Measurements from ENCODE around the gene ADAD2.
"Not testable (repeated sequence)": the region's sequence is repeated elsewhere in the genome, so short reads cannot be mapped to it uniquely, and the experiment has no call there.

Gene ADAD2

DNA sequence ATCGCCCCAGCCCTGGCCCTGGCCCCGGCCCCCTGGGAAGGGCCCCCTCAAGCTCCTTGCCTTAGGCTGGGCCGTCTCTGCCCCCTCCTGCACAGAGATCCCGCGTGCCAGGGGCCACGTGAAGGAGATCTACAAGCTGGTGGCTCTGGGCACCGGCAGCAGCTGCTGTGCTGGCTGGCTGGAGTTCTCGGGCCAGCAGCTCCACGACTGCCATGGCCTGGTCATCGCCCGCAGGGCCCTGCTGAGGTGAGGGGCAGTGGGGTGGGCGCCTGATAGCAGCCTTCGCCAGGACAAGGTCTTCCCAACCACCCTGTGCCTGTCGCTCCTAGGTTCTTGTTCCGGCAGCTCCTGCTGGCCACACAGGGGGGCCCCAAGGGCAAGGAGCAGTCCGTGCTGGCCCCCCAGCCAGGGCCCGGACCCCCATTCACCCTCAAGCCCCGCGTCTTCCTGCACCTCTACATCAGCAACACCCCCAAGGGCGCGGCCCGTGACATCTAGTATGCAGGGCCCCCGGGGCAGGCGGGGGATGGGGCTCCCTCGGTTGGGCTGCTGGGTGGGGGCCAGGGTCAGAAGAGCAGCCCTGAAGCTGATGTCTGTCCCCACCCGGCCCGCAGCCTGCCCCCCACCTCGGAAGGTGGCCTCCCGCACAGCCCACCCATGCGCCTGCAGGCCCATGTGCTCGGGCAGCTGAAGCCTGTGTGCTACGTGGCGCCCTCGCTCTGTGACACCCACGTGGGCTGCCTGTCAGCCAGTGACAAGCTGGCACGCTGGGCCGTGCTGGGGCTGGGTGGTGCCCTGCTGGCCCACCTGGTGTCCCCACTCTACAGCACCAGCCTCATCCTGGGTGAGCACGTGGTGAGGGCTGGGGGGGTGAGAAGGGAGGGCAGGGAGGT lies 4.5 kb downstream of the ADAD2 start:
- Histone ChIP-seq H3K4me1 (ENCODE audit: control insufficient read depth in 1 of 2, insufficient read depth in 2 of 2, low read length in 2 of 2) (no peaks in the 10 kb centered on the region), H3K36me3 (ENCODE audit: control insufficient read depth in 1 of 2, insufficient read depth in 2 of 2, low read length in 2 of 2) (no peaks in the 10 kb centered on the region), H3K27ac (ENCODE audit: low read depth, low read length) (no peak overlapping the region), H3K9me3 (ENCODE audit: control insufficient read depth in 1 of 2, low read length in 2 of 2) (no peaks in the 10 kb centered on the region), H3K27me3 (ENCODE audit: control insufficient read depth in 1 of 2, insufficient read depth in 2 of 2, low read length in 2 of 2) (peaks cover 0 to 2% of the 10 kb centered on the region in 2 donors), H3K4me3 (ENCODE audit: low read depth in 1 of 2, low read length in 2 of 2) (no peak overlapping the region), H3K9ac (ENCODE audit: low read depth in 1 of 2, low read length in 2 of 2) (no peak overlapping the region)

DNA sequence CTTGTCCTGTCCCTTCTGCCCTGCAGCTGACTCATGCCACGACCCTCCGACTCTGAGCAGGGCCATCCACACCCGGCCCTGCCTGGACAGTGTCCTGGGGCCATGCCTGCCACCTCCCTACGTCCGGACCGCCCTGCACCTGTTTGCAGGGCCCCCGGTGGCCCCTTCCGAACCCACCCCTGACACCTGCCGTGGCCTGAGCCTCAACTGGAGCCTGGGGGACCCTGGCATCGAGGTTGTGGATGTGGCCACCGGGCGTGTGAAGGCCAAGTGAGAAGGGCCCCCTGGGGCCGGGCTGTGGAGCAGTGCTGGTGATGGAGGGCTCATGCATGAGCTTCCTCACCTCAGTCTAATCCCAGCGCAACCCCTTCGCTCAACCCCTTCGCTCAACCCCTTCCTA lies 5.1 kb downstream of the ADAD2 start:
- peaks cover 0 to 2% of the 10 kb centered on the region in 2 donors for H3K27me3 ChIP-seq (ENCODE audit: control insufficient read depth in 1 of 2, insufficient read depth in 2 of 2, low read length in 2 of 2)
- no peaks in the 10 kb centered on the region for H3K36me3 ChIP-seq (ENCODE audit: control insufficient read depth in 1 of 2, insufficient read depth in 2 of 2, low read length in 2 of 2)
- H3K4me1 ChIP-seq (ENCODE audit: control insufficient read depth in 1 of 2, insufficient read depth in 2 of 2, low read length in 2 of 2) = no peaks in the 10 kb centered on the region
- no peak overlapping the region for H3K4me3 ChIP-seq (ENCODE audit: low read depth in 1 of 2, low read length in 2 of 2)
- no peak overlapping the region for H3K9ac ChIP-seq (ENCODE audit: low read depth in 1 of 2, low read length in 2 of 2)
- no peak overlapping the region for H3K27ac ChIP-seq (ENCODE audit: low read depth, low read length)
- H3K9me3 ChIP-seq (ENCODE audit: control insufficient read depth in 1 of 2, low read length in 2 of 2) = no peaks in the 10 kb centered on the region

DNA sequence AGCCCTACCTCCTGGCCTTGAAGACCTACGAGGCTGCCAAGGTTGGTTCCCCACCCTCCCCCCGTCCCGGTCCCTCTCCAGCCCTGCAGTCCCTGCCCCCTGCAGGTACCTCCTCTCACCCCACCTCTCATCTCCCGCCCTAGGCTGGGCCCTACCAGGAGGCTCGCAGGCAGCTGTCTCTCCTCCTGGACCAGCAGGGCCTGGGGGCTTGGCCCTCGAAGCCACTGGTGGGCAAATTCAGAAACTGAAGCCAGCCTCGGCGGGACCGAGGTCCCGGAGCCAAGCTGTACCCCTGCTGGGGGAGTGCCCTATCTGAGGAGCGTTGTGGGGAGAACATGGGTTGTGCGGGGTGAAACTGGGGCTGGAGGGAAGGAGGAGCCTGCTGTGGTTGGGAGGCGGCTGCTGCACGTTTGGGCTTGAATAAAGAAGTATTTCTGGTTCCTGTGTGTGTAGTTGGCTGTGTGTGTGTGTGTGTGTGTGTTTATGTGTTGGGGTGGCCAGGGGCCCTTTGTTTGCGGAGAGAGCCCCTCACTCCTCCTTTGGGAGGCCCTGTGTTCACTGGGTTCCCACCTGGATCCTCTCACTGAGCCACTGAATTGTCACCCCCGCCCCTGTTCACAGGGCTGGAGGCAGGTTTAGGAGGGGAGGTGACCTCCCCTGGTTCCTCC lies 5.9 kb downstream of the ADAD2 start:
- Histone ChIP-seq H3K9me3 (ENCODE audit: control insufficient read depth in 1 of 2, low read length in 2 of 2) (no peaks in the 10 kb centered on the region), H3K27me3 (ENCODE audit: control insufficient read depth in 1 of 2, insufficient read depth in 2 of 2, low read length in 2 of 2) (peaks cover 0 to 2% of the 10 kb centered on the region in 2 donors), H3K36me3 (ENCODE audit: control insufficient read depth in 1 of 2, insufficient read depth in 2 of 2, low read length in 2 of 2) (no peaks in the 10 kb centered on the region), H3K4me3 (ENCODE audit: low read depth in 1 of 2, low read length in 2 of 2) (no peak overlapping the region), H3K9ac (ENCODE audit: low read depth in 1 of 2, low read length in 2 of 2) (no peak overlapping the region), H3K27ac (ENCODE audit: low read depth, low read length) (no peak overlapping the region), H3K4me1 (ENCODE audit: control insufficient read depth in 1 of 2, insufficient read depth in 2 of 2, low read length in 2 of 2) (no peaks in the 10 kb centered on the region)

DNA sequence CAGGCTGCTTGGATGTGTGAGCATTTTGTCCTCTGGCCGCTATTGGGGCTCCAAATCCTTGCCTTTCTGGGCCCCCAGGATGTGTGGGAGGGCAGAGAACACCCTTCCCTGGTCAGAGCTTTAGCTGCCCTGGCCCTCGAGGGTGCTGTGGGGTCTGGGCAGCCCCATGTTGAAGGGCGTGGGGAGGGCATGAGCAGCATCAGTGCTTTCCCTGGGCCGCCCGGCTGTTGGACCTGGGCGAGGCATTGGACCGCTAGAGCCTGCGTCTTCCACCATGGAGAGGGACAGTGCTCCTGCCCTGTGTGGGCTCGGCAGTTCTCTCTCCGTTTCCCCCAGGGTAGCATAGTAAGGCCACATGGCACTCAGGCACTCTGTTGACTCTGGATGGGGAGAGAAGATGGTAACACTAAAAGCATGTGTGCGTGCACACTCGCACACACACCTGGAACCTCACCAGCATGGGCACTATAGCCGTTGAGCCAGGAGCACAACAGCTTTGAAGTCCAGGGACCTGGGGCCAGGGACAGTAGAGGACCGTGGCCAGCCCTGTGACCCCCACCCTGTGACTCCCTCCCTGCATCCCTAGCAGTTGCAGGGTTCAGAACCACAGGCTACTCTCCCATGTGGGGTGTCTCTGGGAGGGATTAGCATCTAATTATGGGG lies 6.6 kb downstream of the ADAD2 start:
- Histone ChIP-seq H3K27ac (ENCODE audit: low read depth, low read length) (no peak overlapping the region), H3K4me1 (ENCODE audit: control insufficient read depth in 1 of 2, insufficient read depth in 2 of 2, low read length in 2 of 2) (no peaks in the 10 kb centered on the region), H3K4me3 (ENCODE audit: low read depth in 1 of 2, low read length in 2 of 2) (no peak overlapping the region), H3K9me3 (ENCODE audit: control insufficient read depth in 1 of 2, low read length in 2 of 2) (no peaks in the 10 kb centered on the region), H3K9ac (ENCODE audit: low read depth in 1 of 2, low read length in 2 of 2) (no peak overlapping the region), H3K27me3 (ENCODE audit: control insufficient read depth in 1 of 2, insufficient read depth in 2 of 2, low read length in 2 of 2) (peaks cover 0 to 2% of the 10 kb centered on the region in 2 donors), H3K36me3 (ENCODE audit: control insufficient read depth in 1 of 2, insufficient read depth in 2 of 2, low read length in 2 of 2) (no peaks in the 10 kb centered on the region)

DNA sequence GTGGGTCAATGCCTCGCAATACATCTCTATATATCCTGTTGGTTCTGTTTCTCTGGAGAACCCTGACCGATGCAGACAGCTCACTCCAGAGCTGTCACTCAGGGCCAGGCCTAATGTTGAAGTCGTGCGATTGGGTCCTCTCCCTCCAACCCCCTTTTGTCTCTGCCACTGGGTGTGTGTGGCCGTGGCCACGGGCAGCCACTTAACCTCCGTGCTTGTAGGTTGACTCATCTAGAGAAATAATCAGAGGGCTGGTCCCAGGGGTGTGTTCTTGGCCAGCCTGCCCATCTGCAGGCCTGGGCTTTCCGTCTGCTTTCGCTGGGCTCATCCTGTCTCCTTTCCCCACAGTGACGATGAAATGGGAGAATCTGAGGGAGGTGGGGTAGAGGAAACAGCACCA lies 7.4 kb downstream of the ADAD2 start:
- H3K4me3 ChIP-seq (ENCODE audit: low read depth in 1 of 2, low read length in 2 of 2) = no peak overlapping the region
- H3K9me3 ChIP-seq (ENCODE audit: control insufficient read depth in 1 of 2, low read length in 2 of 2) = no peaks in the 10 kb centered on the region
- H3K27me3 ChIP-seq (ENCODE audit: control insufficient read depth in 1 of 2, insufficient read depth in 2 of 2, low read length in 2 of 2) = peaks cover 0 to 2% of the 10 kb centered on the region in 2 donors
- no peak overlapping the region for H3K9ac ChIP-seq (ENCODE audit: low read depth in 1 of 2, low read length in 2 of 2)
- H3K27ac ChIP-seq (ENCODE audit: low read depth, low read length) = no peak overlapping the region
- no peaks in the 10 kb centered on the region for H3K4me1 ChIP-seq (ENCODE audit: control insufficient read depth in 1 of 2, insufficient read depth in 2 of 2, low read length in 2 of 2)
- H3K36me3 ChIP-seq (ENCODE audit: control insufficient read depth in 1 of 2, insufficient read depth in 2 of 2, low read length in 2 of 2) = no peaks in the 10 kb centered on the region

DNA sequence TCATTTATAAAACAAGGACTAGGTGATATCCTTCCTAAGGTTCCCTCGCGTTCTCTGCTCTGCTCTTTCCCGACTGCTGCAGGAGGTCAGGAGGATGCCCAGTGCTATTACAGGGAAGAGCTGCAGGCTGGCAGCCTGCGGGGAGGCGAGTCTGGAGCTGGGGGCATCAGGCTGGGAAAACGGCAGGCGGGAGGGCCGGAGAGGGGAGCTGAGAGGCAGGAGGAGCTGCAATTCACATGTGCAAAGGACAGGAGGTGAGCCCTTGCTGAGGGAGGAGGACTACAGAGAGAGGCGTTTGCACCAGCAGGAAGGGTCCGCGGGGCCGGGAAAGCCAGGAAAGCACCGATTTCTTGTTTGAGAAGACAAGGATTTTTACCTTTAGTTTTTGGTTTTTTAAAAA lies 8.1 kb downstream of the ADAD2 start:
- H3K9ac ChIP-seq (ENCODE audit: low read depth in 1 of 2, low read length in 2 of 2) = no peak overlapping the region
- H3K27ac ChIP-seq (ENCODE audit: low read depth, low read length) = no peak overlapping the region
- no peaks in the 10 kb centered on the region for H3K4me1 ChIP-seq (ENCODE audit: control insufficient read depth in 1 of 2, insufficient read depth in 2 of 2, low read length in 2 of 2)
- no peaks in the 10 kb centered on the region for H3K36me3 ChIP-seq (ENCODE audit: control insufficient read depth in 1 of 2, insufficient read depth in 2 of 2, low read length in 2 of 2)
- H3K27me3 ChIP-seq (ENCODE audit: control insufficient read depth in 1 of 2, insufficient read depth in 2 of 2, low read length in 2 of 2) = peaks cover 0 to 2% of the 10 kb centered on the region in 2 donors
- no peaks in the 10 kb centered on the region for H3K9me3 ChIP-seq (ENCODE audit: control insufficient read depth in 1 of 2, low read length in 2 of 2)
- H3K4me3 ChIP-seq (ENCODE audit: low read depth in 1 of 2, low read length in 2 of 2) = no peak overlapping the region

DNA sequence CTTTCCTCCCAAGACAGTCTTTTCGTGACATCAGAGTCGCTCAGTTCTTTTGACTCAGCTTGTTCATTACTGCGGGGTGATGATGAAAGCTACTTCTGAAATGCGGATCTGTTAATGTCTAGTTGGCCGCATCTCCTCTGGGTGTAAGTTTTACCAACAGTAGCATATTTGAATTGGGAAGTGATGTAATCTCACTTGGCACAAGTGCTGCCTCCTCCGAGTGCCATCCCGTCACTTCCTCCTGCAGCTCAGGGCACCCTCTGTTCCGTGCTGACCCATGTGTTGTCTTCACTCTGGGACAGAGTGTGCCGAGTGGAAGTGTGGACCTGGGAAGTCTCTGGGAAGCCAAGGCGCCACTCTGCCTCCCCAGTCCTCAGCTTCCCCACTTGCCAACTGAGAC lies 8.9 kb downstream of the ADAD2 start:
- Histone ChIP-seq H3K4me3 (ENCODE audit: low read depth in 1 of 2, low read length in 2 of 2) (no peak overlapping the region), H3K9me3 (ENCODE audit: control insufficient read depth in 1 of 2, low read length in 2 of 2) (no peaks in the 10 kb centered on the region), H3K4me1 (ENCODE audit: control insufficient read depth in 1 of 2, insufficient read depth in 2 of 2, low read length in 2 of 2) (no peaks in the 10 kb centered on the region), H3K36me3 (ENCODE audit: control insufficient read depth in 1 of 2, insufficient read depth in 2 of 2, low read length in 2 of 2) (no peaks in the 10 kb centered on the region), H3K27ac (ENCODE audit: low read depth, low read length) (no peak overlapping the region), H3K9ac (ENCODE audit: low read depth in 1 of 2, low read length in 2 of 2) (no peak overlapping the region), H3K27me3 (ENCODE audit: control insufficient read depth in 1 of 2, insufficient read depth in 2 of 2, low read length in 2 of 2) (peaks cover 0 to 2% of the 10 kb centered on the region in 2 donors)

DNA sequence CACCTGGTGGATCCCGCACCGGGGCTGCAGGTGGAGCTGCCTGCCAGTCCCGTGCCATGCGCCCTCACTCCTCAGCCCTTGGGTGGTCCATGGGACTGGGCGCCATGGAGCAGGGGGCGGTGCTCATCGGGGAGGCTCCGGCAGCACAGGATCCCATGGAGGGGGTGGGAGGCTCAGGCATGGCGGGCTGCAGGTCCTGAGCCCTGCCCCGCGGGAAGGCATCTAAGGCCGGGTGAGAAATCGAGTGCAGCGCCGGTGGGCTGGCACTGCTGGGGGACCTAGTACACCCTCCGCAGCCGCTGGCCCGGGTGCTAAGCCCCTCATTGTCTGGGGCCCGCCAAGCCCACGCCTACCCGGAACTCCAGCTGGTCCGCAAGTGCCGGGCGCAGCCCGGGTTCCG lies 13.6 kb downstream of the ADAD2 start:
- H3K36me3 ChIP-seq (ENCODE audit: control insufficient read depth in 1 of 2, insufficient read depth in 2 of 2, low read length in 2 of 2); H3K9ac ChIP-seq (ENCODE audit: low read depth in 1 of 2, low read length in 2 of 2); H3K27me3 ChIP-seq (ENCODE audit: control insufficient read depth in 1 of 2, insufficient read depth in 2 of 2, low read length in 2 of 2); H3K9me3 ChIP-seq (ENCODE audit: control insufficient read depth in 1 of 2, low read length in 2 of 2); H3K27ac ChIP-seq (ENCODE audit: low read depth, low read length); H3K4me3 ChIP-seq (ENCODE audit: low read depth in 1 of 2, low read length in 2 of 2); H3K4me1 ChIP-seq (ENCODE audit: control insufficient read depth in 1 of 2, insufficient read depth in 2 of 2, low read length in 2 of 2): not testable (repeated sequence)

DNA sequence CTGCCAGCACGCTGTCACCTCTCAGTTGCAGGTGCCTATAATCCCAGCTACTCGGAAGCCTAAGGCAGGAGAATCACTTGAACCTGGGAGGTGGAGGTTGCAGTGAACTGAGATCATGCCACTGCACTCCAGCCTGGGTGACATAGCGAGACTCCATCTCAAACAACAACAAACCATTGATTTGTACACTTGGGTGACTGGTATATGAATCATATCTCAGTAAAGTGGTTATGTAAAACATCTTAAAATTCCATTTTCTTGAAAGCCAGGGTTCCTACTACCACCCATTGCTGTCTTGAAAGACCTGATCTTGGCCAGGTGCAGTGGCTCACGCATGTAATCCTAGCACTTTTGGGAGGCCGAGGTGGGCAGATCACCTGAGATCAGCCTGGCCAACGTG lies 14.2 kb downstream of the ADAD2 start:
- H3K27ac ChIP-seq (ENCODE audit: low read depth, low read length); H3K4me3 ChIP-seq (ENCODE audit: low read depth in 1 of 2, low read length in 2 of 2); H3K27me3 ChIP-seq (ENCODE audit: control insufficient read depth in 1 of 2, insufficient read depth in 2 of 2, low read length in 2 of 2); H3K4me1 ChIP-seq (ENCODE audit: control insufficient read depth in 1 of 2, insufficient read depth in 2 of 2, low read length in 2 of 2); H3K36me3 ChIP-seq (ENCODE audit: control insufficient read depth in 1 of 2, insufficient read depth in 2 of 2, low read length in 2 of 2); H3K9ac ChIP-seq (ENCODE audit: low read depth in 1 of 2, low read length in 2 of 2); H3K9me3 ChIP-seq (ENCODE audit: control insufficient read depth in 1 of 2, low read length in 2 of 2): not testable (repeated sequence)

DNA sequence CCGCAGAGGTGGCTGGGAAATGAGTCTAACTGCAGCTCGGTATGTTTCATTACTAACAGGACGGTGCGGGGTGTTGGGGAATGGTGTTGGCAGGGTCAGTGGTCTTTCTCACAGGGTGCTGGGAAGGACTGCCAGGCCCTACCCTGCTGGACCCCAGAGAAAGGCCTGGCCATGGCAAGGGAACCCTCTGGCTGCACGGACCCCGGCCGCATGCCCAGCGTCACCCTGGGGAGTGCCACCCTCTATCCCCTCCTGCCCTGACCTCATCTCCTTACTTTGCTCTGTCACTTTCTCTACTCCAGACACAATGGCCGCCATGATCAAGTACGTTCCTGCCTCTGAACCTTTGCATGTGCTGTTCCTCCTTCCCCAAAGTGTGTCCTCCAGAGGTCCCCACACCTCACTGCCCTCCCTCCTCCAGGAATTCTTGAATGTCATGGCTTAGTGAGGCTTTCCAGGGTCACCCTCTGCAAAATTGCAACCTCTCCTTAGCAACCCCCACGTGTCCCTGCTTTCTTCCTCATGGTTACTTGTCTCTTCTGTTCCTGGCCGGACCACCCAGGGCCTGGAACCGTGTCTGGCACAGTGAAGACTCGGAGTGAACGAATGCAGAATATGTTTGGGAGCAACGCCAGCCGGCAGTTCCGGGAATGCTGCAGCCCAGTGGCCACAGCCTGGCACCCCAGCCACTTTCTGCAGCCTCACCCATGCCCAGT lies 15.2 kb downstream of the ADAD2 start:
- no peaks in the 10 kb centered on the region for H3K36me3 ChIP-seq (ENCODE audit: control insufficient read depth in 1 of 2, insufficient read depth in 2 of 2, low read length in 2 of 2)
- no peaks in the 10 kb centered on the region for H3K4me1 ChIP-seq (ENCODE audit: control insufficient read depth in 1 of 2, insufficient read depth in 2 of 2, low read length in 2 of 2)
- no peaks in the 10 kb centered on the region for H3K27me3 ChIP-seq (ENCODE audit: control insufficient read depth in 1 of 2, insufficient read depth in 2 of 2, low read length in 2 of 2)
- no peak overlapping the region for H3K9ac ChIP-seq (ENCODE audit: low read depth in 1 of 2, low read length in 2 of 2)
- no peaks in the 10 kb centered on the region for H3K9me3 ChIP-seq (ENCODE audit: control insufficient read depth in 1 of 2, low read length in 2 of 2)
- H3K4me3 ChIP-seq (ENCODE audit: low read depth in 1 of 2, low read length in 2 of 2) = no peak overlapping the region
- H3K27ac ChIP-seq (ENCODE audit: low read depth, low read length) = no peak overlapping the region
